Osteocyte (in vitro differentiated cells): ENCODE measurements around the gene CLK2. TPM values are rescaled to one million over a fixed set of nuclear protein-coding genes. Genes with fewer than 3 reads are reported as not detected.

Experiments
- DNase-seq: peaks from one replicate; pipeline ENCODE4 v3.0.0; 2021; ENCODE audit warnings: mixed read lengths; ENCODE audit not compliant: unreplicated experiment; ENCODE audit errors: extremely low spot score
- H3K27ac Mint-ChIP-seq: one replicate; pipeline ENCODE4 v1.8.0; 2021; ENCODE audit warnings: mild to moderate bottlenecking, mixed read lengths; ENCODE audit not compliant: unreplicated experiment
- H3K27me3 Mint-ChIP-seq: one replicate; pipeline ENCODE4 v1.8.0; 2021; ENCODE audit warnings: mixed read lengths; ENCODE audit not compliant: unreplicated experiment
- H3K36me3 Mint-ChIP-seq: one replicate; pipeline ENCODE4 v1.8.0; 2021; ENCODE audit warnings: mixed read lengths; ENCODE audit not compliant: unreplicated experiment
- H3K4me1 Mint-ChIP-seq: one replicate; pipeline ENCODE4 v1.8.0; 2021; ENCODE audit warnings: mixed read lengths; ENCODE audit not compliant: unreplicated experiment
- H3K4me3 Mint-ChIP-seq: one replicate; pipeline ENCODE4 v1.8.0; 2021; ENCODE audit warnings: mild to moderate bottlenecking, moderate library complexity, mixed read lengths; ENCODE audit not compliant: unreplicated experiment
- H3K9me3 Mint-ChIP-seq: one replicate; pipeline ENCODE4 v1.8.0; 2021; ENCODE audit warnings: mixed read lengths; ENCODE audit not compliant: unreplicated experiment
- total RNA-seq: library from RNA; stranded (reverse); gene quantifications from 2 replicates; pipeline ENCODE4 v1.2.1, GENCODE V29; 2021
- TF ChIP-seq, protein P1 (sequence below): fragments of 200-600 bp; sonication (generic); IDR thresholded peaks from 2 replicates; pipeline ENCODE4 v1.5.0; 2021; ENCODE audit warnings: antibody characterized with exemption, mild to moderate bottlenecking, moderate library complexity

CLK2 gene
- total RNA-seq, 1 donor from 2014 or later, result 63.5 TPM

DNA sequence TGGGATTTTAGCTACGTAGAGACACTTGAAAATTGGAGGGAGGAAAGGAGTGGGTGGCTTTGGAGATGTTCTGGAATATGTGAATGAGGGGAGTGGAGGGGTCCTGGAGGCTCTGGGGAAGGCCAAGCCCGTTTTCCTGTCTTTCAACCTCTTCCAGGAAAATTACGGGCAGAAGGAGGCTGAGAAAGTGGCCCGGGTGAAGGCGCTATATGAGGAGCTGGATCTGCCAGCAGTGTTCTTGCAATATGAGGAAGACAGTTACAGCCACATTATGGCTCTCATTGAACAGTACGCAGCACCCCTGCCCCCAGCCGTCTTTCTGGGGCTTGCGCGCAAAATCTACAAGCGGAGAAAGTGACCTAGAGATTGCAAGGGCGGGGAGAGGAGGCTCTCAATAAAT is 46.9 kb upstream of the CLK2 start:
- no peaks in the 10 kb centered on the region for H3K27me3 Mint-ChIP-seq
- no peak for DNase-seq
- H3K4me1 Mint-ChIP-seq, result peaks cover 25% of the 10 kb centered on the region
- H3K36me3 Mint-ChIP-seq, result peaks cover 5% of the 10 kb centered on the region
- peak overlapping the region; percentile 19 for H3K27ac Mint-ChIP-seq
- TF ChIP-seq, protein P1, sequence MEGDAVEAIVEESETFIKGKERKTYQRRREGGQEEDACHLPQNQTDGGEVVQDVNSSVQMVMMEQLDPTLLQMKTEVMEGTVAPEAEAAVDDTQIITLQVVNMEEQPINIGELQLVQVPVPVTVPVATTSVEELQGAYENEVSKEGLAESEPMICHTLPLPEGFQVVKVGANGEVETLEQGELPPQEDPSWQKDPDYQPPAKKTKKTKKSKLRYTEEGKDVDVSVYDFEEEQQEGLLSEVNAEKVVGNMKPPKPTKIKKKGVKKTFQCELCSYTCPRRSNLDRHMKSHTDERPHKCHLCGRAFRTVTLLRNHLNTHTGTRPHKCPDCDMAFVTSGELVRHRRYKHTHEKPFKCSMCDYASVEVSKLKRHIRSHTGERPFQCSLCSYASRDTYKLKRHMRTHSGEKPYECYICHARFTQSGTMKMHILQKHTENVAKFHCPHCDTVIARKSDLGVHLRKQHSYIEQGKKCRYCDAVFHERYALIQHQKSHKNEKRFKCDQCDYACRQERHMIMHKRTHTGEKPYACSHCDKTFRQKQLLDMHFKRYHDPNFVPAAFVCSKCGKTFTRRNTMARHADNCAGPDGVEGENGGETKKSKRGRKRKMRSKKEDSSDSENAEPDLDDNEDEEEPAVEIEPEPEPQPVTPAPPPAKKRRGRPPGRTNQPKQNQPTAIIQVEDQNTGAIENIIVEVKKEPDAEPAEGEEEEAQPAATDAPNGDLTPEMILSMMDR, result no peak
- H3K9me3 Mint-ChIP-seq, result no peaks in the 10 kb centered on the region
- H3K4me3 Mint-ChIP-seq, result peak overlapping the region; percentile 86

DNA sequence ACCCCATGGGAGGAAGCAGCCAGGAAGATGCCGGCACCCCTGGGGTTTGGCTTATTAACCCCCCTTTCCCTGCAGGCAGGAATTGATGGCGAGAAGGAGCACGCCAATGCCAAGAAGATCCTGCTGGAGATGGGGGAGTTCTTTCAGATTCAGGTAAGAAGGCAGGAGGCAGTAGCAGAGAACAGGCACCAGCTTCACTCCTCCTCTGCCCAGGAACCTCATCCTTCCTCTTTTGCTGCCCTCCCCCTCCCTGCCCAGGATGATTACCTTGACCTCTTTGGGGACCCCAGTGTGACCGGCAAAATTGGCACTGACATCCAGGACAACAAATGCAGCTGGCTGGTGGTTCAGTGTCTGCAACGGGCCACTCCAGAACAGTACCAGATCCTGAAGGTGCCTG is 46.2 kb upstream of the CLK2 start:
- H3K4me3 Mint-ChIP-seq, result no peak overlapping the region
- no peaks in the 10 kb centered on the region for H3K9me3 Mint-ChIP-seq
- peaks cover 25% of the 10 kb centered on the region for H3K4me1 Mint-ChIP-seq
- peaks cover 5% of the 10 kb centered on the region for H3K36me3 Mint-ChIP-seq
- H3K27ac Mint-ChIP-seq, result no peak overlapping the region
- DNase-seq, result no peak
- TF ChIP-seq, protein P1, result no peak
- no peaks in the 10 kb centered on the region for H3K27me3 Mint-ChIP-seq

DNA sequence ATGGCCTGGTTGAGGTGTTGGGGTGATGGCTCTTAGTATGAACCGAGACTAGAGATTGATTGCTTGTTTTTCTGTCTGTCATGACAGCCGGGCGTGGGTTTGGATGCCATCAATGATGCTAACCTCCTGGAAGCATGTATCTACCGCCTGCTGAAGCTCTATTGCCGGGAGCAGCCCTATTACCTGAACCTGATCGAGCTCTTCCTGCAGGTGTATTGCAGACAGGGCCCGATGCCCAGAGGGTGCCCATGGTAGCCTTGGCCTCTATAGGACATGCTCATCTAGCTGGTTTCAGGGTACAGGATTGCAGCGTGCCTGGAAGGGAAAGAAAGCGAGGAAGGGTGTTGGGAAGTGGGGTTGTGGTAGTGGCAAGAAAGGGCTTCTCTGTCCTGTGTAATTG is 44.8 kb upstream of the CLK2 start:
- H3K27ac Mint-ChIP-seq, result no peak overlapping the region
- TF ChIP-seq, protein P1, result no peak
- peaks cover 10% of the 10 kb centered on the region for H3K36me3 Mint-ChIP-seq
- H3K4me1 Mint-ChIP-seq, result peaks cover 25% of the 10 kb centered on the region
- no peak overlapping the region for H3K4me3 Mint-ChIP-seq
- no peaks in the 10 kb centered on the region for H3K27me3 Mint-ChIP-seq
- no peak for DNase-seq
- H3K9me3 Mint-ChIP-seq, result no peaks in the 10 kb centered on the region

DNA sequence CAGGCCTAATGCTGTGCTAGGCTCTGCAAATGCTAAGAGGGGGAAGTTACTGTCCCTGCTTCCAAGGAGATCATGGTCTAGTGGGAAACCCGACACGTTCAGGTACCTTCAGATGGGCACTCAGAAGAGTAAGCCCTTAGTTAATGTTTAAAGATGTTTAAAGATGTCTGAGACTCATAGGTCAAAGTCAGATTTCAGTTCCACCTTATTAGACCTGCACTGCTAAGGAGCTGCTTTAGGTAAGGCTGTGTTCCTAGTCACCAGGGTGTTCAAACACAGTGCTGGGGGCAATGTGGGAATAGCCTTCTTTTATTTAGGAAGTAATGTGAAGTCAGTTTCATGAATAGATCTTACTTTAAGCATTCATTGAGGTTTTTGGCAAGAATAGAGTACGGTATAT is 43.6 kb upstream of the CLK2 start:
- Mint-ChIP-seq H3K27ac (no peak overlapping the region), H3K36me3 (peaks cover 12% of the 10 kb centered on the region), H3K4me1 (peaks cover 18% of the 10 kb centered on the region), H3K9me3 (no peaks in the 10 kb centered on the region), H3K27me3 (no peaks in the 10 kb centered on the region), H3K4me3 (no peak overlapping the region)
- DNase-seq, result no peak
- TF ChIP-seq, protein P1, result no peak

DNA sequence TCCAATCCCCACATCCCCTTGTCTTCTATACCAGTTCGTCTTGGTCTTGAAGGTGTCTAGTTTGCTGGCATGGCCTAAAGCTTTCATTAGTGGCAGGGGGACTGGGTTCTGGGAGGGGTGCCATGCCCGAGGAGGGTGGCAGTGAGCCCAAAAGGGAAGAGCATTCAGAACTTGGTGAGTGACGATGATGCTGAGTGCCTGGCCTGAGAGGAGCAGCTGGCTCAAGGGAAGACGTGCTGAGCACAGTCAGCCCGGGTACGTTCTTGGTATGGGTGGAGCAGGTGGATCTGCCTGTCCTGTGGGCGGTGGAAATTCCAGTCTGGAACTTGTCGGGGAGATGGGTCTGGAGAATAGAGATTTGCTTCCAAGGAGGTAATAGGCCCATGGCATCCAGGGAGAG is 40.0 kb upstream of the CLK2 start:
- peaks cover 18% of the 10 kb centered on the region for H3K4me1 Mint-ChIP-seq
- no peak overlapping the region for H3K4me3 Mint-ChIP-seq

More for the DNA sequence above, 40.0 kb upstream of the CLK2 start:
- DNase-seq, result no peak
- H3K9me3 Mint-ChIP-seq, result no peaks in the 10 kb centered on the region
- no peak overlapping the region for H3K27ac Mint-ChIP-seq
- TF ChIP-seq, protein P1, result no peak
- H3K27me3 Mint-ChIP-seq, result no peaks in the 10 kb centered on the region
- peaks cover 7% of the 10 kb centered on the region for H3K36me3 Mint-ChIP-seq
